ENCODE results near the gene SFXN3. TPM values are rescaled to one million over a fixed set of nuclear protein-coding genes. Genes with fewer than 3 reads are reported as not detected.

The SFXN3 gene
- total RNA-seq, 1 experiment from 2014 or later, result 2.8 TPM

GRCh38 chr10:101008823-101009423 is 22.1 kb upstream of the SFXN3 start:
- Histone ChIP-seq H2AK5ac (ENCODE audit: insufficient read length, low read length) (no peak overlapping the region), H2BK15ac (ENCODE audit: low read depth, low read length) (no peak overlapping the region), H3K4me1 (ENCODE audit: insufficient read depth, low read length) (no peaks in the 10 kb centered on the region), H3K23me2 (ENCODE audit: insufficient read length, low read depth, low read length, poor library complexity, severe bottlenecking) (no peaks in the 10 kb centered on the region), H3K79me1 (ENCODE audit: insufficient read depth, low read depth, low read length, poor library complexity, severe bottlenecking) (no peaks in the 10 kb centered on the region), H4K5ac (ENCODE audit: insufficient read length, low read depth, low read length) (no peak overlapping the region), H2BK5ac (ENCODE audit: insufficient read length, low read length) (no peak overlapping the region), H3K4me2 (ENCODE audit: insufficient read depth, insufficient read length, low read length) (no peak overlapping the region), H2BK120ac (ENCODE audit: low read depth, low read length, poor library complexity, severe bottlenecking) (no peak overlapping the region), H2BK12ac (ENCODE audit: insufficient read length, low read depth, low read length) (no peak overlapping the region), H4K91ac (ENCODE audit: insufficient read length, low read depth, low read length) (no peak overlapping the region), H4K20me1 (ENCODE audit: control insufficient read depth, insufficient read depth, insufficient read length) (no peaks in the 10 kb centered on the region), H3K14ac (ENCODE audit: insufficient read depth, low read length) (no peak overlapping the region), H3K9me3 (ENCODE audit: control insufficient read depth, low read depth, low read length) (no peaks in the 10 kb centered on the region), H2BK20ac (ENCODE audit: low read depth, low read length, poor library complexity, severe bottlenecking) (no peak overlapping the region), H3K27ac (ENCODE audit: insufficient read length, low read depth, low read length) (no peak overlapping the region), H3K56ac (ENCODE audit: insufficient read length, low read depth, low read length) (no peak overlapping the region), H3K9ac (ENCODE audit: extremely low read depth, insufficient read length, low read length) (no peak overlapping the region), H3K27me3 (ENCODE audit: insufficient read depth, low read length) (no peaks in the 10 kb centered on the region), H3T11ph (ENCODE audit: low read length) (no peak overlapping the region), H2AFZ (ENCODE audit: low read length) (no peak overlapping the region), H3K23ac (ENCODE audit: insufficient read length, low read depth, low read length) (no peak overlapping the region), H3K79me2 (ENCODE audit: insufficient read depth, low read length) (no peaks in the 10 kb centered on the region), H3K18ac (ENCODE audit: insufficient read length, low read depth, low read length) (no peak overlapping the region), H3K4ac (ENCODE audit: low read depth, low read length) (no peak overlapping the region), H4K8ac (replicated peaks; ENCODE audit: insufficient read length, low read depth, low read length) (no peak overlapping the region)
- no peak for TF ChIP-seq CTCF (conservative IDR thresholded peaks at IDR 0.05)
- Mint-ChIP-seq H3K27me3 (ENCODE audit: low read depth) (peaks cover 5% of the 10 kb centered on the region), H3K9me3 (no peaks in the 10 kb centered on the region), H3K36me3 (ENCODE audit: insufficient read depth in 1 of 3, low read depth in 3 of 3) (peaks cover 9 to 28% (median 27%) of the 10 kb centered on the region in 3 experiments; a peak in 5 of 7 replicates), H3K4me3 (no peak overlapping the region), H3K4me1 (peaks cover 16 to 29% of the 10 kb centered on the region in 2 experiments), H3K27ac (peak overlapping the region in 1 of 3 experiments; percentile 45; a peak in 1 of 7 replicates)
- no CpG with 5 or more reads among the region's 6 CpGs for WGBS (ENCODE audit: extremely low coverage, insufficient read length, low lambda C conversion rate)
- no peak for DNase-seq

Measured in H9 (cell line).